COLO668 (cell line): ENCODE measurements around the gene WBP1.
A peak's percentile ranks its signal among the peaks of the same experiment; 100 is the strongest.
"Not testable (repeated sequence)": the region's sequence is repeated elsewhere in the genome, so short reads cannot be mapped to it uniquely, and the experiment has no call there.

Experiments
- DNase-seq: peaks from one replicate; lab custom pipeline; 2025; ENCODE audit not compliant: unreplicated experiment; lab: John Stamatoyannopoulos, UW

The WBP1 gene

GRCh38 chr2:74481961-74482800 lies 23.9 kb downstream of the WBP1 start:
- peak; percentile 73 for DNase-seq

GRCh38 chr2:74482801-74483674 lies 24.8 kb downstream of the WBP1 start, which contains the start of the genes CCDC142 and TTC31:
TSS of gene CCDC142 (minus strand) at chr2:74482998. CDS start at chr2:74482837, 161 bp downstream.
TSS of gene TTC31 (plus strand) at chr2:74483081. CDS start at chr2:74483096, 15 bp downstream.
- DNase-seq, result peak; percentile 92

GRCh38 chr2:74483675-74484164 lies 25.5 kb downstream of the WBP1 start:
- DNase-seq, result not testable (repeated sequence)

GRCh38 chr2:74486141-74486540 lies 27.9 kb downstream of the WBP1 start:
- DNase-seq, result no peak

- no peak for DNase-seq
Measured at GRCh38 chr2:74488643-74489481, 30.6 kb downstream of the WBP1 start.

GRCh38 chr2:74489906-74490305 lies 31.7 kb downstream of the WBP1 start:
- DNase-seq, result no peak

- no peak for DNase-seq
Measured at GRCh38 chr2:74491648-74492544, 33.7 kb downstream of the WBP1 start.

- no peak for DNase-seq
Measured at GRCh38 chr2:74493546-74493945, 35.3 kb downstream of the WBP1 start.

- no peak for DNase-seq
Measured at GRCh38 chr2:74495440-74495839, 37.2 kb downstream of the WBP1 start.

GRCh38 chr2:74496997-74497776 lies 38.9 kb downstream of the WBP1 start:
- peak; percentile 39 for DNase-seq

GRCh38 chr2:74497777-74498499 lies 39.7 kb downstream of the WBP1 start:
- peak; percentile 86 for DNase-seq

- DNase-seq, result peak; percentile 60
Measured at GRCh38 chr2:74498500-74499266, 40.4 kb downstream of the WBP1 start.

- DNase-seq, result no peak
Measured at GRCh38 chr2:74499267-74499939, 41.2 kb downstream of the WBP1 start, which contains the start of gene LBX2. TSS of gene LBX2 (minus strand) at chr2:74499603. CDS start at chr2:74499537, 66 bp downstream.

- no peak for DNase-seq
Measured at GRCh38 chr2:74499940-74500577, 41.8 kb downstream of the WBP1 start.

- DNase-seq, result no peak
Measured at GRCh38 chr2:74500578-74500946, 42.3 kb downstream of the WBP1 start.

- no peak for DNase-seq
Measured at GRCh38 chr2:74501335-74502071, 43.3 kb downstream of the WBP1 start.
